Liver (tissue), 9 donors: Measurements from ENCODE around the gene CDH24. TPM values are rescaled to one million over a fixed set of nuclear protein-coding genes. Genes with fewer than 3 reads are reported as not detected.

ENCODE experiments used
- DNase-seq: peaks from one replicate; pipeline ENCODE4 v3.0.0-alpha.2; 2017; ENCODE audit warnings: low spot score
- H3K27ac ChIP-seq, 2 donors: one replicate each; pipeline ENCODE4 v1.7.0; 2013; ENCODE audit warnings: inconsistent platforms in 2 of 2, low read length in 2 of 2, control low read depth in 1 of 2, low read depth in 1 of 2, mild to moderate bottlenecking in 1 of 2
- H3K27me3 ChIP-seq, 4 donors: one replicate each; pipeline versions ENCODE4 v1.6.1 to v1.7.0; 2013; ENCODE audit warnings: low read length in 3 of 4, inconsistent platforms in 1 of 4, mild to moderate bottlenecking in 1 of 4, moderate library complexity in 1 of 4; ENCODE audit not compliant: control insufficient read depth in 4 of 4, insufficient read depth in 4 of 4
- H3K36me3 ChIP-seq, 4 donors: one replicate each; pipeline versions ENCODE4 v1.6.1 to v1.7.0; 2013; ENCODE audit warnings: low read length in 3 of 4, mild to moderate bottlenecking in 3 of 4, low read depth in 1 of 4, moderate library complexity in 1 of 4; ENCODE audit not compliant: control insufficient read depth in 4 of 4, insufficient read depth in 3 of 4
- H3K4me1 ChIP-seq, 4 donors: one replicate each; pipeline versions ENCODE4 v1.6.1 to v1.7.0; 2013; ENCODE audit warnings: low read length in 3 of 4, mild to moderate bottlenecking in 3 of 4, moderate library complexity in 1 of 4; ENCODE audit not compliant: control insufficient read depth in 4 of 4, insufficient read depth in 4 of 4
- H3K4me3 ChIP-seq, 3 donors: one replicate each; pipeline versions ENCODE4 v1.6.1 to v1.7.0; 2013; ENCODE audit warnings: low read length in 3 of 3, control low read depth in 1 of 3, low read depth in 1 of 3, mild to moderate bottlenecking in 1 of 3
- H3K9ac ChIP-seq, 2 donors: one replicate each; pipeline ENCODE4 v1.7.0; 2013; ENCODE audit warnings: low read length in 2 of 2, mild to moderate bottlenecking in 2 of 2, moderate library complexity in 2 of 2, control low read depth in 1 of 2, low read depth in 1 of 2
- H3K9me3 ChIP-seq, 4 donors: one replicate each; pipeline versions ENCODE4 v1.6.1 to v1.7.0; 2013; ENCODE audit warnings: low read length in 3 of 4; ENCODE audit not compliant: control insufficient read depth in 4 of 4
- CTCF ChIP-seq: fragments of 150-350 bp; IDR thresholded peaks from 2 replicates; pipeline ENCODE4 v1.5.1; 2017; ENCODE audit warnings: improper control_type of control experiment, low read depth, low read length; ENCODE audit not compliant: missing input control
- GABPA ChIP-seq, 2 donors: IDR thresholded peaks in 1 of 2; conservative IDR thresholded peaks in 1 of 2; 2 replicates each; pipeline ENCODE4 v1.6.1; 2016; ENCODE audit warnings: antibody characterized with exemption in 2 of 2, mild to moderate bottlenecking in 1 of 2, moderate library complexity in 1 of 2
- HNF4A ChIP-seq, 2 donors: conservative IDR thresholded peaks; 2 replicates each; pipeline ENCODE4 v1.6.1; 2016; ENCODE audit warnings: antibody characterized with exemption in 2 of 2, mild to moderate bottlenecking in 2 of 2
- HNF4G ChIP-seq: IDR thresholded peaks from 2 replicates; pipeline ENCODE4 v1.6.1; 2016; ENCODE audit warnings: antibody characterized with exemption
- JUND ChIP-seq, 2 donors: IDR thresholded peaks; 2 replicates each; pipeline ENCODE4 v1.6.1; 2016; ENCODE audit warnings: antibody characterized with exemption in 2 of 2
- NR2F2 ChIP-seq: IDR thresholded peaks from 2 replicates; pipeline ENCODE4 v1.6.1; 2016; ENCODE audit warnings: antibody characterized with exemption
- RAD21 ChIP-seq, 2 donors: IDR thresholded peaks; 2 replicates each; pipeline ENCODE4 v1.6.1; 2016; ENCODE audit warnings: antibody characterized with exemption in 2 of 2, mild to moderate bottlenecking in 2 of 2
- RXRA ChIP-seq, 2 donors: IDR thresholded peaks; 2 replicates each; pipeline ENCODE4 v1.6.1; 2017 to 2018; ENCODE audit warnings: antibody characterized with exemption in 2 of 2, mild to moderate bottlenecking in 1 of 2
- SP1 ChIP-seq: IDR thresholded peaks from 2 replicates; pipeline ENCODE4 v1.6.1; 2018; ENCODE audit warnings: antibody characterized with exemption, mild to moderate bottlenecking
- TAF1 ChIP-seq: conservative IDR thresholded peaks from 2 replicates; pipeline ENCODE4 v1.6.1; 2016; ENCODE audit warnings: antibody characterized with exemption, mild to moderate bottlenecking
- YY1 ChIP-seq: IDR thresholded peaks from 2 replicates; pipeline ENCODE4 v1.6.1; 2016; ENCODE audit warnings: antibody characterized with exemption, mild to moderate bottlenecking
- ZBTB33 ChIP-seq: IDR thresholded peaks from 2 replicates; pipeline ENCODE4 v1.6.1; 2016; ENCODE audit warnings: antibody characterized with exemption
- WGBS: extraction: QIAGEN DNeasy Blood & Tissue Kit; methylation state at CpG from one replicate; pipeline ENCODE4 v1.1.7; 2013; 5-methylcytosine and 5-hydroxymethylcytosine counted together
- polyA plus RNA-seq, 2 donors: library from polyadenylated mRNA; stranded (reverse) in 1 of 2; unstranded in 1 of 2; fragments of 200-250 nt in 1 of 2; fragments of >200 nt in 1 of 2; fragmentation: Nextera tagmentation in 1 of 2; extraction: Ambion mirVana in 1 of 2; gene quantifications; one replicate each; pipeline versions ENCODE4 v1.2.1 to v1.2.3, GENCODE V29; 2013 to 2015
- total RNA-seq, 2 donors: library from RNA; depleted of rRNA; stranded (reverse); fragments of >200 nt; gene quantifications; one replicate each; pipeline ENCODE4 v1.2.3, GENCODE V29; 2014
- donor health status: healthy.
- donor health status: healthy.
- donor health status: healthy.
- donor health status: healthy.
- donor health status: healthy.

CDH24 gene
- total and polyA plus RNA-seq, 4 donors, result 0.23 to 0.50 (median 0.38) TPM; not detected in 1

GRCh38 chr14:23041729-23042128 lies 15.6 kb downstream of the CDH24 start:
- no peak for DNase-seq
- TF ChIP-seq HNF4G (no peak), RXRA (IDR thresholded peaks at IDR 0.05) (no peak), GABPA (IDR thresholded peaks at IDR 0.05 in 1 of 2, conservative IDR thresholded peaks at IDR 0.05 in 1 of 2) (no peak)
- H3K27ac ChIP-seq, result no peak overlapping the region
- H3K36me3 ChIP-seq, result no peaks in the 10 kb centered on the region
- WGBS, result 86% methylated on average over 8 of the region's 8 CpGs
- peaks cover 0 to 3% (median 0%) of the 10 kb centered on the region in 4 donors for H3K4me1 ChIP-seq
- no peaks in the 10 kb centered on the region for H3K9me3 ChIP-seq
- H3K27me3 ChIP-seq, result no peaks in the 10 kb centered on the region
- no peak overlapping the region for H3K4me3 ChIP-seq
- no peak overlapping the region for H3K9ac ChIP-seq

- Histone ChIP-seq H3K9me3 (no peaks in the 10 kb centered on the region), H3K27me3 (no peaks in the 10 kb centered on the region), H3K9ac (no peak overlapping the region), H3K4me1 (peaks cover 0 to 3% (median 0%) of the 10 kb centered on the region in 4 donors), H3K4me3 (no peak overlapping the region), H3K27ac (no peak overlapping the region), H3K36me3 (no peaks in the 10 kb centered on the region)
- TF ChIP-seq ZBTB33 (no peak), RAD21 (IDR thresholded peaks at IDR 0.05) (no peak), GABPA (IDR thresholded peaks at IDR 0.05 in 1 of 2, conservative IDR thresholded peaks at IDR 0.05 in 1 of 2) (no peak), YY1 (no peak), HNF4A (conservative IDR thresholded peaks at IDR 0.05) (no peak), NR2F2 (no peak), TAF1 (no peak), SP1 (no peak), JUND (IDR thresholded peaks at IDR 0.05) (no peak)
- no peak for DNase-seq
- WGBS, result 89% methylated on average over 4 of the region's 4 CpGs
These were observed 17.2 kb downstream of the CDH24 start for GRCh38 chr14:23040100-23040499.

- Histone ChIP-seq H3K36me3 (peaks cover 6 to 16% (median 12%) of the 10 kb centered on the region in 4 donors), H3K4me1 (peaks cover 5 to 12% (median 8%) of the 10 kb centered on the region in 4 donors), H3K27ac (peak overlapping the region; percentile 91 to 95), H3K9ac (no peak overlapping the region), H3K27me3 (no peaks in the 10 kb centered on the region), H3K4me3 (peak overlapping the region in 2 of 3 donors; percentile 83 to 91), H3K9me3 (no peaks in the 10 kb centered on the region)
- TF ChIP-seq YY1, result peak; percentile 77
- TF ChIP-seq JUND (IDR thresholded peaks at IDR 0.05), result no peak
- peak; percentile 22 for TF ChIP-seq CTCF
- TF ChIP-seq HNF4A (conservative IDR thresholded peaks at IDR 0.05), result no peak
- DNase-seq, result no peak
- WGBS, result 72% methylated on average over 14 of the region's 14 CpGs
These were observed 21.8 kb downstream of the CDH24 start for GRCh38 chr14:23035303-23036144.
